ENCODE data around the gene ADIPOR1. TPM values are rescaled to one million over a fixed set of nuclear protein-coding genes. Genes with fewer than 3 reads are reported as not detected.
A peak's percentile ranks its signal among the peaks of the same experiment; 100 is the strongest.

Gene ADIPOR1
- total and polyA plus RNA-seq, 8 donors = 63.2 to 138 (median 67.1) TPM

GRCh38 chr1:202965422-202965821, 7.3 kb upstream of the ADIPOR1 start:
- DNase-seq (no peak), ATAC-seq (no peak)
- H3K27me3 ChIP-seq = no peaks in the 10 kb centered on the region
- intact Hi-C loops (cut with DNase I) = no loop called here
- H3K9me3 ChIP-seq = no peaks in the 10 kb centered on the region
- no peak overlapping the region for H3K27ac ChIP-seq
- peak overlapping the region in 1 of 2 donors; percentile 76 for H3K4me3 ChIP-seq
- no peak for TF ChIP-seq CTCF (IDR thresholded peaks at IDR 0.05)
- peaks cover 11 to 49% of the 10 kb centered on the region in 2 donors for H3K4me1 ChIP-seq
- H3K36me3 ChIP-seq = peaks cover 0 to 45% of the 10 kb centered on the region in 2 donors

- no peak for DNase-seq
- no peak for ATAC-seq
- Histone ChIP-seq H3K27me3 (no peaks in the 10 kb centered on the region), H3K9me3 (no peaks in the 10 kb centered on the region), H3K4me1 (peaks cover 11 to 44% of the 10 kb centered on the region in 2 donors), H3K36me3 (peaks cover 0 to 45% of the 10 kb centered on the region in 2 donors), H3K27ac (no peak overlapping the region), H3K4me3 (no peak overlapping the region)
- TF ChIP-seq CTCF (IDR thresholded peaks at IDR 0.05) = no peak
- intact Hi-C loops (cut with DNase I) = no loop called here
These were observed 6.8 kb upstream of the ADIPOR1 start for GRCh38 chr1:202964791-202965410.

GRCh38 chr1:202961220-202961880, 3.2 kb upstream of the ADIPOR1 start:
- DNase-seq (no peak), ATAC-seq (no peak)
- Histone ChIP-seq H3K4me3 (no peak overlapping the region), H3K27me3 (no peaks in the 10 kb centered on the region), H3K36me3 (peaks cover 0 to 45% of the 10 kb centered on the region in 2 donors), H3K27ac (no peak overlapping the region), H3K4me1 (peaks cover 17 to 34% of the 10 kb centered on the region in 2 donors), H3K9me3 (no peaks in the 10 kb centered on the region)
- intact Hi-C loops (cut with DNase I) = no loop called here
- no peak for TF ChIP-seq CTCF (IDR thresholded peaks at IDR 0.05)

- DNase-seq = no peak
- no peaks in the 10 kb centered on the region for H3K27me3 ChIP-seq
- H3K4me1 ChIP-seq = peaks cover 13 to 39% of the 10 kb centered on the region in 2 donors
- no peak for TF ChIP-seq CTCF (IDR thresholded peaks at IDR 0.05)
- intact Hi-C loops (cut with DNase I) = no loop called here
- peak overlapping the region; percentile 93 to 96 for H3K27ac ChIP-seq
- peaks cover 0 to 34% of the 10 kb centered on the region in 2 donors for H3K36me3 ChIP-seq
- peak; percentile 55 for ATAC-seq
- no peak overlapping the region for H3K4me3 ChIP-seq
- no peaks in the 10 kb centered on the region for H3K9me3 ChIP-seq
These were observed 1.1 kb upstream of the ADIPOR1 start for GRCh38 chr1:202959276-202959620.

GRCh38 chr1:202958544-202959275, 598 bp upstream of the ADIPOR1 start:
- no peak for TF ChIP-seq CTCF (IDR thresholded peaks at IDR 0.05)
- H3K9me3 ChIP-seq = no peaks in the 10 kb centered on the region
- intact Hi-C loops (cut with DNase I) = no loop called here
- peak overlapping the region; percentile 96 to 99 for H3K4me3 ChIP-seq
- ATAC-seq (peak; percentile 12), DNase-seq (no peak)
- H3K27ac ChIP-seq = peak overlapping the region; percentile 93 to 96
- no peaks in the 10 kb centered on the region for H3K27me3 ChIP-seq
- peaks cover 18 to 45% of the 10 kb centered on the region in 2 donors for H3K4me1 ChIP-seq
- H3K36me3 ChIP-seq = peaks cover 0 to 29% of the 10 kb centered on the region in 2 donors

Data from left lung (tissue), 10 donors.